SJSA1 (cell line): ENCODE results near the gene ADI1. TPM values are rescaled to one million over a fixed set of nuclear protein-coding genes. Genes with fewer than 3 reads are reported as not detected.

Experiments used
- DNase-seq, 2 experiments: peaks; one replicate each; pipeline ENCODE4 v3.0.0-alpha.2; 2015 to 2020; ENCODE audit warnings: low spot score in 2 of 2, low read depth in 1 of 2
- H3K27ac ChIP-seq: fragments of 250-450 bp; sonication (Bioruptor Pico); 2 replicates; pipeline ENCODE4 v1.5.1; 2020; ENCODE audit warnings: mild to moderate bottlenecking, moderate library complexity
- H3K27me3 ChIP-seq: fragments of 250-450 bp; sonication (Bioruptor Pico); replicated peaks from 2 replicates; pipeline ENCODE4 v1.5.1; 2020; ENCODE audit warnings: mild to moderate bottlenecking, moderate library complexity
- H3K36me3 ChIP-seq: fragments of 250-450 bp; sonication (Bioruptor Pico); 2 replicates; pipeline ENCODE4 v1.5.1; 2020; ENCODE audit warnings: mild to moderate bottlenecking
- H3K4me1 ChIP-seq: fragments of 250-450 bp; sonication (Bioruptor Pico); replicated peaks from 2 replicates; pipeline ENCODE4 v1.6.1; 2021; ENCODE audit warnings: mild to moderate bottlenecking
- H3K4me3 ChIP-seq: fragments of 250-450 bp; sonication (Bioruptor Pico); 2 replicates; pipeline ENCODE4 v1.5.1; 2020; ENCODE audit warnings: mild to moderate bottlenecking
- H3K9me3 ChIP-seq: fragments of 250-450 bp; sonication (Bioruptor Pico); replicated peaks from 2 replicates; pipeline ENCODE4 v1.5.1; 2020; ENCODE audit warnings: mild to moderate bottlenecking
- total RNA-seq: library from RNA; depleted of rRNA; stranded (reverse); fragments of >200 nt; shearing (Covaris generic); gene quantifications from 2 replicates; pipeline ENCODE4 v1.2.3, GENCODE V29; 2014

ADI1 gene
- total RNA-seq, 1 experiment from 2014 or later = 78.2 TPM

DNA sequence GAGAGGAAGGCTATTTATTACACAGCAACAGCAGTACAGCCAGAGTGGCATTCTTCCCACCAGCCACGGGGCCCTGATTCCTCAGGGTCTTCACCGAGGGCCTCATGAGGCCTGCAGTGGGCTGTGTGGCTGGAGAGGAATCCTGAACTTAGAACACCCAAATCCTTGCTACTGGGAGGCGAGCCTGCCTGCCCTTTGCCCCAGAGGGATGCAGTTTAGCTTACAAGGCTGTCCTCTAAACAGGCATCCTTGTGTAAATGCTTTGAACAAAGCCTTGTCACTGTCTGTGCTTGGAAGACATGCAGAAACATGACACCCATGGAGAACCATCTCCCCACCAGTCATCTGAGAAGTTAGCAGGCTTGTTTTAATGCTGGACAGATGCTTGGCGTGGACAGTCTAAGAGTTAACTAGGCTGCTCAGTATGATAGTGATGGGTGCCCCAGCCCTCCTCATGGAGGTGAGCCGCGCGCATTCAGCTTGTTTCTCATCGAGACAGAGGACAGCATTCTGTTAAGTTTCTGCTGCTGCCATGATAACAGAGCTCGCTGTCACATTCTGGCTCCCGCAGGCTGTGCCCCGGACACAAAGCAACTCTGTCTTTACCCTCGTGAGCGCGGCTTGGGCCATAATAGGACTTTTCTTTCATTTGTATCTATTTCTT, 42.9 kb downstream of the ADI1 start:
- peaks cover 51% of the 10 kb centered on the region for H3K36me3 ChIP-seq
- no peak for DNase-seq
- no peaks in the 10 kb centered on the region for H3K9me3 ChIP-seq
- no peaks in the 10 kb centered on the region for H3K4me1 ChIP-seq
- no peak overlapping the region for H3K27ac ChIP-seq
- no peaks in the 10 kb centered on the region for H3K27me3 ChIP-seq
- H3K4me3 ChIP-seq = no peak overlapping the region

DNA sequence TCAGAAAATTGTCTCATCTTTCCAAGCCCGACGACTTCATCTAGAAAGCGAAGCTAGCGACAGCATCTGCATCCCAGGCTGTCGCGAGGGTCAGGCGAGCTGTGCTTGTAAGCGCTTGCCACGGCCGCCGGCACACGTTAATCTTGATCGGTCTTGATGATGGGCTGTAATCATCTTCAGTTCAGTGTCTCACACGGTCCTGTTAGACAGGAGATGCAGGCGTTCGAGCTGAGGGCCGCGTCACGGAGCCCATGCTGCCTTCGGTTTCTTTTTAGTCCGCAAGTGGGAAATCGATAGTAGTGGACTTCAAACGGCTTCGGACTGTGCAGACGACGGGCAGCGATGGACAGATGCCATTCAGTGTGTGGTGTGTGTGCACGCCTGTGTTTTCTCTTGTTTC, 43.6 kb downstream of the ADI1 start:
- H3K36me3 ChIP-seq = peaks cover 55% of the 10 kb centered on the region
- peaks cover 1% of the 10 kb centered on the region for H3K4me1 ChIP-seq
- no peaks in the 10 kb centered on the region for H3K27me3 ChIP-seq
- no peak for DNase-seq
- no peaks in the 10 kb centered on the region for H3K9me3 ChIP-seq
- no peak overlapping the region for H3K4me3 ChIP-seq
- H3K27ac ChIP-seq = no peak overlapping the region

DNA sequence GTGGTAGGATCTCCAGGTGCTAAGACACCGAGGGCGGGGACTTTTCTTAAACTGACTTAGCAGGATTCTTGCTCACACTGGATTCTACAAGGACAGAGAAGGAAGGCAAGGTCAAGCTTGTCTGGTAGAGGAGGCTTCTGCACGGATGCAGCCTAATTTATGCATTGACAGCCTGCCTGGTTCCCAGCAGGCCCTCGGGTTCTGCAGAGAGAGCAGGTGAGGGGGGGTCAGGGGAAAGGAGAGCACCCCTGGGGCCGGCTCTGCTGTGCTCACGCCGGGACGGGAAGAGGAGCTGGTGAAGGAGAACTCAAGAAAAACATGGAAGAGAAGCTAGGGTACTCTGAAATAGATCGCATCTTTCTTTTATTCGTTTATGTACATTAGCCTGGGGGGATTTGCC, 46.4 kb downstream of the ADI1 start:
- Histone ChIP-seq H3K4me3 (no peak overlapping the region), H3K4me1 (peaks cover 14% of the 10 kb centered on the region), H3K27me3 (no peaks in the 10 kb centered on the region), H3K27ac (no peak overlapping the region), H3K36me3 (peaks cover 48% of the 10 kb centered on the region), H3K9me3 (no peaks in the 10 kb centered on the region)
- no peak for DNase-seq

DNA sequence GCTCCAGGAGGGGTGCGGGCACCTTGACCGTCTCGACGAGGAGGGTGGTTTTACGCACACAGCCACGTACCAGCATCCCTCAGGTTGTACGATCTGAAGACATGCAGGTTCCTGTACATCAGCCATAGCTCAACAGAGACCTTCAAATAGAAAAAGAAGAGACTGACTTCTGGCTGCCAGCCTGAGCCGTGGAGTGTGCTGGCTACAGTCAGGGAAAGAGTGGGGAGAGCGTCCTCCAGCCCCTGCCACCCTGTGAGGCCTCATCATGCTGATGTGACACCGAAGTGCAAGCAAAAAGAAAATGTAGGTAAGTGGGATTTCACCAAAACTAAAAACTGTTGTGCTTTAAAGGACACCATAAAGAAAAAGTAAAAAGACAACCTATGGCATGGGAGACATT, 47.0 kb downstream of the ADI1 start:
- H3K4me1 ChIP-seq = peaks cover 14% of the 10 kb centered on the region
- no peak overlapping the region for H3K4me3 ChIP-seq
- DNase-seq = no peak
- H3K9me3 ChIP-seq = no peaks in the 10 kb centered on the region
- no peaks in the 10 kb centered on the region for H3K27me3 ChIP-seq
- no peak overlapping the region for H3K27ac ChIP-seq
- peaks cover 48% of the 10 kb centered on the region for H3K36me3 ChIP-seq

DNA sequence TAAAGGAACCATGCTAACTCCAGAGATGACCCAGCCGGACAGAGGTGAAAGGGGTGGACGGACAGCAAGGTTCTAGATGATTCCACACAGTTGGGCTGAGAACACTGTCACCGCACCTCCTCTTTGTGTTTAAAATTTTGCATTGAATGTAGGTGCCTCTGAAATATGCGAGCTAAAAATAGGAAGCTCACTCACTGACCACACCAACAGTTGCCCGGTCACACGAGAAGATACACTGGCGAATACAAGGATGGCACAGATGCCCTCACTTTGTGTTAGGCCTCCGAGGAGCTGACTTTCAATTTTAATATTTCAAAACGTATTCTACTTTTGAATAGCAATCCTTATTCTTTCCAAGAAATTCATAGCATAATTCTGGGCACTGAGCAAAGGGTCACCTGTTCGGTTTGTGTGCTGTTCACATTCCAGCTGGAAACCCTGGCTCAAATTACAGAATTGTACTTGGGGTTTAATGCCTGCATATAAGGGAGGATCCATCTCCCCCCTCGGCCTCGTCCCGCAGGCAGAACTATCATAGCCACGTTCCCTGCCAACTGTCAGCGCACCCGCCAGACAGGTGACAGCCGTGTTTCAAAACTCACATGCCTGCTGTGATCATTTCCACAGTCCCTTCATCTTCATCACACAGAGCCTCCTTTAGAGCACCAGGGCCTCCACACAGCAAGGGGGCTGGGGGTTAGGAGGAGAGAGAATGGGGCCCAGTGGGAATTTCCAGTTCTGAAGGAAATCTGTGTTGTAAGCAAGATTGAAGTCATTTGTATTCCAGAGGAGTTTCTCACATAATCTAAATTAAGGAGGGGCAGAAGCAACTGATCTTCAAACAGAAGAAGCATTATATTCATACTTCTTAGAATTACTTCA, 48.2 kb downstream of the ADI1 start:
- Histone ChIP-seq H3K4me3 (no peak overlapping the region), H3K4me1 (peaks cover 25% of the 10 kb centered on the region), H3K9me3 (no peaks in the 10 kb centered on the region), H3K36me3 (peaks cover 48% of the 10 kb centered on the region), H3K27ac (peak overlapping the region; percentile 44), H3K27me3 (no peaks in the 10 kb centered on the region)
- DNase-seq = no peak

DNA sequence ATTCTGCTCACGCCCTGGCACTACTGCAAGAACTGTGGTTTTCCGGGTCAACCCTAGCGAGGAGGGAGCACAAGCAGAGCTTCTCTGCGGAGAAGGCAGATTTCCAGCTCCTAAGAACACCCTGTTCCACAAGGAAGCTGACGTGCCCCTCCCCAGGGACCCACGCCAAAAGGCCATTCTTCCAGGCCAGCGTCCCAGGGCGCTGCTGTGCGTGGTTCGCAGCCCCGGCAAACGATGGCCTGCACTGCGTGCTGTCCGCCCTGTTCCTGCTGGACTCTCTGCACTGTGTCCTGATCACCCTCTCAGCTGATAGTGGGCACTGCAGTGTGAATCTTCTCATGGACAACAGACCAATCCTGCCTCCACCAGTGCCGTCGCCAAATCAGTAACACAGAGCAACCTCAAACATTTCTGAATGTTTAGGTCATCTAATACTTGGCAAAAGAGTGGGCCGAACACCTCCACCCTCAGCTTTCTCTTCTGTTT, 49.1 kb downstream of the ADI1 start:
- Histone ChIP-seq H3K27ac (peak overlapping the region; percentile 44), H3K9me3 (no peaks in the 10 kb centered on the region), H3K4me3 (no peak overlapping the region), H3K4me1 (peaks cover 34% of the 10 kb centered on the region), H3K27me3 (no peaks in the 10 kb centered on the region), H3K36me3 (peaks cover 46% of the 10 kb centered on the region)
- peak in 1 of 2 experiments; percentile 57 for DNase-seq

DNA sequence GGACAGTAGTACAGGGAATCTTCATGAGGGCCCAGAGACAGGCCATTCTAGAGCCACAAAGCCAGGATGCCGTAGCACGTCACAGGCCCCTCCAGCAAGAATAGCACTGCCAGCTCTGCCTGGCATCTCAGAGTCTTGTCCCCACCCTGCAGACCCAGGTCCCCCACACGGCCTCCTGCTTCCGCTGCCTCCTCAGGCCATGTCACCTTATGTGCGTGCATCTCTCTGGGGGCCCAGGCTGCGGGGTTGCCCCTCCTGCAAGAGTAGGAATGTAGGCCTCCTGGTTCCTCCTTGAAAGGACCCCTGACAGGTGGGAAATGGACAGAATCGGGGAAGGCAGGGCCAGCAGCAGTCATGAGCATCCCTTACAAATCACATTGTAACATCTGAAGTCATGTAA, 49.8 kb downstream of the ADI1 start:
- DNase-seq = no peak
- Histone ChIP-seq H3K27me3 (no peaks in the 10 kb centered on the region), H3K4me1 (peaks cover 41% of the 10 kb centered on the region), H3K27ac (no peak overlapping the region; the same call in 1 of the 2 replicates), H3K36me3 (peaks cover 50% of the 10 kb centered on the region), H3K9me3 (no peaks in the 10 kb centered on the region), H3K4me3 (no peak overlapping the region)

DNA sequence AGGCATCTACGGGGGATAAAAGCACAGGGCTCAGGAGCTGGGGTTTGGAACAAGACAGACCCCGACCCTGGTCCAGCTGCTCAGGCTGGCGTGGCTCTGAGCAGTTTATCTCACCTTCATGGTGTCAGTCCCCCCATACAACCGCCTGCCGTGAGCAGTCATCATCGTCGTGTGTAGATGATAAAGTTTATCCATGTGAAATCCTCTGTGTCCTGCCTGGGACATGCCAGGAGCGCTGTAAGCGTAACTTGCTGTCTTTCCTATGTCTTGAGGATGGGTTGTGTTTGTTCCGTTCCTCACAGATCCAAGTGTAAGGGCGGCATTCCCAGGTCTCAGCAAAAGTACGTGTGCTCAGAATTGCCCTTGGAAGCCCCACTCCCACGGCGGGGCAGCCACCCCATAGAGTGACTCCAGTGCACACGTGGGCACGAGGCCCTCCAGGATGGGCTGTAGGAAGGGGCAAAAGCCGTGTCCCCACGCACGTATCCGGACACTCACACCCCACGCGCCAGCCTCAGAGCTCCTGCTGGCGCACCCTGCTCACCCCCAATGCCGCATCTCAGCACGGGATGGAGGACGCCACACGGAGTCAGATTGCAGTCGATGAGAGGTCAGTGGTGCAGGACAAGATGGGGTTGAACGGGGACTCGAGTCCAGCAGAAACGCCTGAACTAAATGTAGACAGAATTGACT, 50.9 kb downstream of the ADI1 start:
- peaks cover 51% of the 10 kb centered on the region for H3K36me3 ChIP-seq
- H3K4me1 ChIP-seq = peaks cover 44% of the 10 kb centered on the region
- no peaks in the 10 kb centered on the region for H3K27me3 ChIP-seq
- no peak overlapping the region for H3K4me3 ChIP-seq
- no peak for DNase-seq
- H3K27ac ChIP-seq = no peak overlapping the region
- no peaks in the 10 kb centered on the region for H3K9me3 ChIP-seq

DNA sequence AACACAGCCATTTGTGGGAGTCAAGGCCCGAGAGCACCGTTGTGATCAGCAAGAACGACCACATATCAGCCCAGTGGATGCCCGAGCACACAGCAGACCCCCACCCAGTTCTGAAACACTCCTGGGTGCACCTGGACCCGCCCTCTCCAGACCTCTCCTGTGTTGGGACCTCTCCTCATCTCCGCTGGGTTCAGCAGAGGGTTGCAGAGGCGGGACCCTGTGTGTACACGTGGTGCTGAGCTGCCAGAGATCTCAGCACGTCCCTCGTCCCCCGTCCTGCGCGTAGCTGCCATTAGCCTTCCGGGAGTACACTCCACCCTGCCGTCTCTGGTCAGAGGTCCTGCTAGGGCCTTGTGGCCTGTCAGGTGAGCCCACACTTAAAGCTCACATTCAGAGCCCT, 51.7 kb downstream of the ADI1 start:
- H3K27me3 ChIP-seq = no peaks in the 10 kb centered on the region
- no peak overlapping the region for H3K4me3 ChIP-seq
- no peak overlapping the region for H3K27ac ChIP-seq
- H3K4me1 ChIP-seq = peaks cover 44% of the 10 kb centered on the region
- no peaks in the 10 kb centered on the region for H3K9me3 ChIP-seq
- H3K36me3 ChIP-seq = peaks cover 59% of the 10 kb centered on the region
- DNase-seq = no peak

DNA sequence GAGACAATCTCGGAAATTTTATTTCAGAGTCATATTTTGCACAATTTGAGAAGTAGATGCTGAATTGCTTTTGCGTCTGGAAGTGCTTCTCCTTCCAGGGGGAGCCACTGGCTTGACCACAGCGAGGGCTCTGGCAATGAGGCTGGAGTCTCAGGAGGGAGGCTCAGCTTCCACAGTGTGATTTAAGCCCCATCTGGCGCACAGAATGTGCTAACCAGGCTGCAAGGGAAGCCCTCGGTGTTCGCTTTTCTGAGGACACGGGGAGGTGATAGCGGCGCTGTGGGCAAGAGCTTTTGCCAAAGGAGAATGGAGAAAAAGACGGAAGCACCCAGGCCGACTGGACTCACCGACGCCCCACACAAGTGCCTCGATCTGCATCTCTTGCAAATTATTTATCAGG, 52.4 kb downstream of the ADI1 start:
- H3K27ac ChIP-seq = peak overlapping the region; percentile 92; the same call in 1 of the 2 replicates
- DNase-seq = no peak

DNA sequence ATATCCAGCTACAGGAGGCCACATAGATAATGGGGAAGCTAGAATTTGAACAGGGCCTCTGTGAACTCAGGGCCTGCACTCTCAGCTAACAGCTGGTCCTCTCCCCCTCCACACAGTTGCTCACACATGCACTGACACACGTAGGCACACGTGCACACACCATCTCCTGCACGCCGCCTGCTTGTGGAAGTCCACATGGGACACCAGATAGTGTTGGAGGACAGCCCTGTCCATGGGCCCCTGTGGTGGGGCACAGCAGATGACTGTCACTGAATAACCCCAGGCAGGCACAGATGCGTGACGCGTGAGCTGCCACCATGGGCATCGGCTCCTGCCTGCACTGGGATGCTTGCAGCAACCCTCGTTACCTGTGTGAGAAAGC, 52.9 kb downstream of the ADI1 start:
- Histone ChIP-seq H3K9me3 (no peaks in the 10 kb centered on the region), H3K36me3 (peaks cover 51% of the 10 kb centered on the region), H3K4me1 (peaks cover 44% of the 10 kb centered on the region), H3K27me3 (no peaks in the 10 kb centered on the region), H3K4me3 (no peak overlapping the region), H3K27ac (peak overlapping the region; percentile 92)
- no peak for DNase-seq

More for the DNA sequence above, 52.4 kb downstream of the ADI1 start:
- Histone ChIP-seq H3K9me3 (no peaks in the 10 kb centered on the region), H3K4me3 (no peak overlapping the region), H3K4me1 (peaks cover 44% of the 10 kb centered on the region), H3K27me3 (no peaks in the 10 kb centered on the region), H3K36me3 (peaks cover 56% of the 10 kb centered on the region)

DNA sequence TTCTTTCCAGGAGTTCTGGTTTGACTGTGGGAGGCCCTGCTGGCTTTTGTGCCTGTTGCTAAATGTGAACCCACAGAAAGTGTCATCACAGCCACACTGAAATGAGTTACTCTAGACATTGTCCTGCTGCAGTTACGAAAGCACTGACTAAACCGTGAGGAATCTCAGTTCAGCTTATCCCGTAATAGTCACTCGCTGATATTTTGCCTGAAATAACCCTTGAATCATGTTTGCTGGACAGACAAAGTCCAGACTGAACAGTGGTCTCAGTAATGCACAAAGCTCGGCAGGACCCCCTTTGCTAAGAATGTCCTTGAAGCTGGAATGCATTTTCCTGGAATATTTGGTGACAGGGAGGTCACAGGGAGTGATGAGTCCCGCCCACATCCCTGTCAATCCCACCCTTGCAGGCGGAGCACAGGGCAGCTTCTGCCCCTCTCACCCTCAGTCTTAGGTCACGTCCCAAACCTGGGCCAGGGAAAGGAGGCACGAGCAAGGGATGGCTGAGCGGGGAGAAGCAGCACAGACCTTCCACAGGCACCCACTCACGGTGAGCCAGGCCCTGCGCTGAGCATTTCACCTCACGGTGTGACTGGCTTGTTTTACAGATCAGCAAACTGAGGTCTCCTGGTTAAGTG, 53.4 kb downstream of the ADI1 start:
- Histone ChIP-seq H3K27ac (peak overlapping the region; percentile 92), H3K27me3 (no peaks in the 10 kb centered on the region), H3K9me3 (no peaks in the 10 kb centered on the region), H3K4me1 (peaks cover 44% of the 10 kb centered on the region), H3K36me3 (peaks cover 47% of the 10 kb centered on the region), H3K4me3 (no peak overlapping the region)
- DNase-seq = peak; percentile 82 to 86

DNA sequence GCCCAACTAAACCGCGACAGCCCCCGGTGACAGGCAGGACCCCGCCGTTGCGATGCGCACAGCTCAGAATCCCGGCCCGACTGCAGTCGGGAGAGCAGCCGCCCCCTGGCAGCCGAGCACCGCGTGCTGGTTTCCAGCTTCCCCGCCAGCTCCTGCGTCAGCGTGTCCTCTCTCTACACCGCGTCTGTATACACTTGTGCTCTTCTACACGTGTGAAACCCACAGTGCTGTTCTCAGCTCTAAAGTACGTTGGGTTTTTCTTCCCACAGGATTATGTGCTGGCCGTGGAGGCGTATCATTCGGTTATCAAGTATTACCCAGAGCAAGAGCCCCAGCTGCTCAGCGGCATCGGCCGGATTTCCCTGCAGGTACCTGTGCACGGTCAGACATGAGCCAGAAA, 54.0 kb downstream of the ADI1 start:
- H3K9me3 ChIP-seq = no peaks in the 10 kb centered on the region
- H3K4me3 ChIP-seq = no peak overlapping the region
- no peaks in the 10 kb centered on the region for H3K27me3 ChIP-seq
- peak overlapping the region; percentile 92 for H3K27ac ChIP-seq
- peaks cover 47% of the 10 kb centered on the region for H3K36me3 ChIP-seq
- H3K4me1 ChIP-seq = peaks cover 38% of the 10 kb centered on the region
- no peak for DNase-seq
